ENCODE results near the gene DDX23. TPM values are rescaled to one million over a fixed set of nuclear protein-coding genes. Genes with fewer than 3 reads are reported as not detected.
A peak's percentile ranks its signal among the peaks of the same experiment; 100 is the strongest.
"Not testable (repeated sequence)": the region's sequence is repeated elsewhere in the genome, so short reads cannot be mapped to it uniquely, and the experiment has no call there.

The DDX23 gene
- 37.2 TPM for total RNA-seq
- long read RNA-seq, transcript DDX23-201 (17 exons, 3,248 nt): major isoform, 11 of 23 reads
- long read RNA-seq, partial matches to known transcripts: 10 of 23 reads
- long read RNA-seq, other reads (novel, unspliced or antisense): 2 of 23 reads

DNA sequence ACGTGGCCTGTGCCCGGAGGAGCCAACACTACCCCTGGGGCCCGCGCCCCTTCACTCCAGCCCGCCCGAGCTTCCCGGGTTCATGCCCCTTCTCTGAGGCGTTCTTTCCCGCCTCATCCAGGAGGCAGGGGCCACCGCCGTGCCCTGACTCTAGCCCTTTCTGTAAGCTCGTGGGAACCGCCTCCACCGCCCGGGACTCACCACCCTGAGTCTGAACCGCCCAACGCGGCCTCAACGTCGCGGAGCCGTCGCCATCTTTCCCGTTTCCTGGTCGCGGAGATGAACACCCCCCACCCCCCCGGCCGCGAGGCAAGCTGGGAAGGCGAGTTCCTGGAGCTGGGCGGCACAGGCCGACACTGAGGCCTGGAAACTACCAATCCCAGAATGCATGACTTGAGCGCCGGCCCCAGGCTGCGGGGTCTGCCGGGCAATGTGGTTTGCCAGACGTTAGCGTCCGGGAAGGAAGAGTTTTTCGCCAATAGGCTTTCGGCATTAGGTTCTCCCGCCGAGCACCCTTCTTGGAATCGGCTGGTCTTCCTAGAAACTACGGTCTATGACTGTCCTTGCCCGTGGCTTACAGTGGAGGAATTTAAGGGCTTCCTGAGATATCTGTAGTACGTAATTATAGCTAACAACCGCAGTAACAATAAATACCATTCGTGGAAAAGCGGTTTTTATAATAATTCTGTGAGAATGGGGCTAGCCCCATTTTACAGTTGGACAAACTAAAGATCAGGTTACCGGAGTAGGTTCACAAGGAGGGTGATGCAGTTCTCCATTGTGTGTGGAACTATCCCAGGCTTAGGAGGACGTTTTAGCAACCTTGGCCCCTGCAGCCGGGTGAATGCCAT is at the start of gene DDX23:
Gene DDX23, minus strand, starts transcription at position 281 of the 851 bp plus-strand sequence. CDS start 6,381 bp downstream, outside the sequence.
- intact Hi-C loops (cut with DNase I): loop anchor here (1.0 to 5.0 kb wide), 3 partner anchors 38 to 145 kb away; partner anchors contain the start of gene DDN
- peak; percentile 97 for DNase-seq (ENCODE audit: missing footprints)
- ATAC-seq: peak; percentile 99

- intact Hi-C loops (cut with DNase I): no loop called here
- DNase-seq (ENCODE audit: missing footprints) (no peak), ATAC-seq (no peak)
Measured at GRCh38 chr12:48901278-48901677, 49.3 kb upstream of the DDX23 start.

GRCh38 chr12:48899651-48900050 is 47.7 kb upstream of the DDX23 start:
- ATAC-seq: no peak
- DNase-seq (ENCODE audit: missing footprints): no peak
- intact Hi-C loops (cut with DNase I): no loop called here

- intact Hi-C loops (cut with DNase I): no loop called here
- ATAC-seq (no peak), DNase-seq (ENCODE audit: missing footprints) (no peak)
Measured at GRCh38 chr12:48894271-48894670, 42.3 kb upstream of the DDX23 start.

DNA sequence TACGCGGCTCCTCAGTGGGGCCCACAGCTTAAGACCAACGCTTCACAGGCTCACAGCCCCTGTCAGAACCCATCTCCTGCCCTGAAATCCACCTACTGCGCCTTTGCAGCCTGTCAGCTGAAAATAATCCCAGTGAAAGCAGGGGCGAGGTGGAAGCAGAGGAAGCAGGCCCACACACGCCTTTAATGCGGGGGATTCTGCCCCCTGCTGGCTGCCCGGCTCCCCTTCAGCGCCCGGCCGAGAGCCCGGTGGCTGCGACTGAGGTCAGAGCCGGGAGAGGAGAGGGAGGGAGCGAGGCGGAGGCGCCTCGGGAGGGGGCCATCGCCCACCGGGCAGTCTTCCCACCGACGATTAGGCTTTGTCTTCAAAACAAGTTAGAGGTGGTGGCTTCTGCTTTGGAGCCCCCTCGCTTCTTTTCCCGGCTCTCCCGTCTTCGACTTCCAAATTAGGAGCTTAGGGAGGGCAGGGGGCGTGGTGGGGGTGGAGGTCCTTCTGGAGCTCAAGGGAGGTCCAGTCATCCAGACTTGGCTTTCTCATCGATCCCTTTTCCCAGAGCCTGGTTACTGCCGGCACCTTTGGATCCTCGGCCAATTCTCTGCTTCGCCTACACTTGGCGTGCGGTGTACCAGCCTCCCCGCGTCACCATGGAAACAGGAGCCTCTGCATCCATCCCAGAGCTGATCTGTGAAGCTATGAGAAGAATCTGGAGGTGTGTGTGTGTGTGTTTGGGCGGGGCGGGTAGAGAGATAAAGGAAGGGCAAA is 38.9 kb upstream of the DDX23 start:
- ATAC-seq (peak; percentile 95), DNase-seq (ENCODE audit: missing footprints) (peak; percentile 85)
- intact Hi-C loops (cut with DNase I): loop anchor here (1.0 kb wide), 1 partner anchor 39 kb away; the partner anchor contains the start of gene DDX23

GRCh38 chr12:48889679-48890078 is 37.7 kb upstream of the DDX23 start:
- no peak for ATAC-seq
- no peak for DNase-seq (ENCODE audit: missing footprints)
- intact Hi-C loops (cut with DNase I): loop anchor here (1.0 kb wide), 1 partner anchor 37 kb away; the partner anchor contains the start of gene DDX23

- ATAC-seq: no peak
- intact Hi-C loops (cut with DNase I): no loop called here
- DNase-seq (ENCODE audit: missing footprints): no peak
Measured at GRCh38 chr12:48883305-48884161, 31.6 kb upstream of the DDX23 start.

- DNase-seq (ENCODE audit: missing footprints) (no peak), ATAC-seq (no peak)
- intact Hi-C loops (cut with DNase I): no loop called here
Measured at GRCh38 chr12:48882972-48883304, 31.0 kb upstream of the DDX23 start.

GRCh38 chr12:48882315-48882687 is 30.3 kb upstream of the DDX23 start:
- intact Hi-C loops (cut with DNase I): no loop called here
- DNase-seq (ENCODE audit: missing footprints) (no peak), ATAC-seq (peak; percentile 37)

DNA sequence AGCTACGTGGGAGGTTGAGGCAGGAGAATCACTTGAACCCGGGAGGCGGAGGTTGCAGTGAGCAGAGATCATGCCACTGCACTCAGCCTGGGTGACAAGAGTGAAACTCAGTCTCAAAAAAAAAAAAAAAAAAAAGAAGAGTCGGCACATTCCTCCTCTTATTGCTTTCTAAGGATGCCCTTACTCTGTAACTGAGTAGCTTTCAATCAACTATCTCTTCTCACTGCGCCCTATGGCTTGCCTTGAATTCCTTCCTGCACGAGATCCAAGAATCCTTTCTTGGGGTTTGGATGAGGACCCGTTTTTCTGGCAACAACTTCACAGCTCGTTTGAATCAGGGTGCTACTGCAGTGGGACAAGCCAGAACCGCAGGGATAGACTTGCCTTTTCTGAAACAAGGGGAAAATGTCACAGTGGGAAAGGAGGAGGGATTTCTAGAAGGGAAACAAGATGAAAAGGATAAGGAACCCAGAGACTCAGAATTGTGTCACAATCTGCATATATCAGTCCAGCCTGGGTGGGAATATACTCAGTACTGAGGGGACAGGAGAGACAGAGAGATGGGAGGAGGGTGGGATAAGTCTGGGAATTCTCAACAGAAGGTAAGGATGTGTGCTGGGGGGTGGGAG is 29.8 kb upstream of the DDX23 start:
- DNase-seq (ENCODE audit: missing footprints) (no peak), ATAC-seq (no peak)
- intact Hi-C loops (cut with DNase I): no loop called here

- DNase-seq (ENCODE audit: missing footprints) (no peak), ATAC-seq (no peak)
- intact Hi-C loops (cut with DNase I): no loop called here
Measured at GRCh38 chr12:48880647-48881046, 28.7 kb upstream of the DDX23 start.

GRCh38 chr12:48878548-48878947 is 26.6 kb upstream of the DDX23 start:
- ATAC-seq (no peak), DNase-seq (ENCODE audit: missing footprints) (no peak)
- intact Hi-C loops (cut with DNase I): no loop called here

GRCh38 chr12:48875944-48876515 is 24.1 kb upstream of the DDX23 start:
- DNase-seq (ENCODE audit: missing footprints): no peak
- intact Hi-C loops (cut with DNase I): no loop called here
- ATAC-seq: no peak

GRCh38 chr12:48873534-48873933 is 21.6 kb upstream of the DDX23 start:
- DNase-seq (ENCODE audit: missing footprints); intact Hi-C loops (cut with DNase I); ATAC-seq: not testable (repeated sequence)

DNA sequence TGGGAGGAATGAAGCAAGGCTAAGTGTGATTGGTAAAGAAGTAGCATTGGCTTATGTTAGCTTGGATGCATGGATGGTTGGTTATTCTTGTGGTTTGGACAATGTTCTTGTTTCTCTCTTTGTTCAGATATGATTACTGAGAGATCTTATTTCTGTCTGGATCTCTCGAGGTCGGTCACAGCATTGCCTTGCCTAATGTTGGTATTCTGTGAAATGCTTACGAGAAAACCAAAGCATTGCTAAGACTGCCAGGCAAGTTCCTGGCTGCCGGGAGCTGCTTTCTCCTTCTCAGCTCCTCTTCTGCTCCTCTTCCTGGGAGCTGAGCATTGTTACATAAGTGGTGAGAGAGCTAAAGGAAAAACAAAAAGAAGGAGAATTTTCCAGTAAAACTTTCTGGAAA is 21.1 kb upstream of the DDX23 start:
- intact Hi-C loops (cut with DNase I): no loop called here
- DNase-seq (ENCODE audit: missing footprints) (no peak), ATAC-seq (no peak)

DNA sequence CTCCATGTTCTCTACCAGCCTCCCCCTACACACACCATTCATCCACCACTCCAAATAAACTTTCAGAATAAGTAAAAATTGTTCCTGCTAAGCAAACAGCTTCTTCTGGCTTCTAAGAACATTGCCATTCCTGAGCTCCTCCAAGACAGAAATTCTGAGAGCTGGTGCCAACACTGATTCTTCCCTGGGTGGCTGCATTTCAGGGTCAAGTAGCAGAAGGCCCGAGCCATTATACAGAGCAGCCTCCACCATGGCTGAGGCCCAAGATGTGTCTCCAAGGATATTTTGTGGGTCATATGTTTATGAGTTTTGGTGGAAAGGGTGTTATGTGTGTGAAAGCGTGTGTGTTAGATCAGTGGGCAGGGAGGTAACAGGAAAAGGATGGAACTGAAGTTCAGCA is 17.2 kb upstream of the DDX23 start:
- intact Hi-C loops (cut with DNase I): no loop called here
- ATAC-seq (no peak), DNase-seq (ENCODE audit: missing footprints) (no peak)

DNA sequence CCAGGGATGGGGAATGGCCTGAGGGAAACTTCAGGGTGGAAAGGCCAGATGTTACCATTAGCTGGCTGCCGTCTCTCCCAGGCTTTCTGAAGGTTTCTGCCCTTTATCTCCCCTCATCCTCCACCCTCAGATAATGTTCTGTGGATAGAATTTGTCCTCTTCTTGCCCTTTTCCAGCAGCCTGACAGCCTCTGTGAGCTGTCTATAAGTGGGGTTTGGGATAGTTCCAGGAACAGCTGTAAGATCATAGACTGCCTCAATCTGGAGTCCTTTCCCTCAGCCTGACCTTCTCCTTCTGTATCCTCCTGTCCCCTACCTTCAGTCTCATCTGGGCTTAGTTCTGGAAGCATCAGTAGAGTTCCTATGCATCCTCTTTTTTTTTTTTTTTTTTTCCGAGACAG is 16.5 kb upstream of the DDX23 start:
- DNase-seq (ENCODE audit: missing footprints) (no peak), ATAC-seq (no peak)
- intact Hi-C loops (cut with DNase I): no loop called here

GRCh38 chr12:48866052-48866711 is 14.2 kb upstream of the DDX23 start:
- DNase-seq (ENCODE audit: missing footprints) (no peak), ATAC-seq (peak; percentile 28)
- intact Hi-C loops (cut with DNase I): no loop called here
